Measurements from ENCODE around the gene CHD2. TPM values are rescaled to one million over a fixed set of nuclear protein-coding genes. Genes with fewer than 3 reads are reported as not detected.

The CHD2 gene
- total and polyA plus RNA-seq, 7 donors: 16.0 to 108 (median 75.9) TPM

- peaks cover 0 to 7% (median 3%) of the 10 kb centered on the region in 4 donors for H3K4me1 ChIP-seq
- TF ChIP-seq CTCF (IDR thresholded peaks at IDR 0.05) (no peak), EP300 (IDR thresholded peaks at IDR 0.05) (no peak), POLR2A (IDR thresholded peaks at IDR 0.05) (no peak), POLR2AphosphoS5 (IDR thresholded peaks at IDR 0.05) (no peak)
- no peak for DNase-seq
- no peaks in the 10 kb centered on the region for H3K9me3 ChIP-seq
- intact Hi-C loops (cut with DNase I): loop anchor here (5.0 kb wide), 1 partner anchor 36 kb away; no protein-coding TSS in a partner anchor
- no peak overlapping the region for H3K27ac ChIP-seq
- H3K27me3 ChIP-seq: no peaks in the 10 kb centered on the region
- H3K36me3 ChIP-seq: peaks cover 5 to 71% (median 19%) of the 10 kb centered on the region in 4 donors
- WGBS, 2 donors: 87 to 96% methylated on average over 2 of the region's 2 CpGs
- no peak overlapping the region for H3K4me3 ChIP-seq
Measured at GRCh38 chr15:92963794-92964193, 63.7 kb downstream of the CHD2 start.

GRCh38 chr15:92968926-92969651 is 69.0 kb downstream of the CHD2 start:
- intact Hi-C loops (cut with DNase I): no loop called here
- H3K27ac ChIP-seq: peak overlapping the region in 3 of 4 donors; percentile 36 to 50 (median 43)
- WGBS, 2 donors: 92 to 95% methylated on average over 5 of the region's 5 CpGs

GRCh38 chr15:92970656-92971055 is 70.5 kb downstream of the CHD2 start:
- H3K36me3 ChIP-seq: peaks cover 4 to 92% (median 36%) of the 10 kb centered on the region in 4 donors

More at GRCh38 chr15:92968926-92969651, 69.0 kb downstream of the CHD2 start:
- H3K9me3 ChIP-seq: no peaks in the 10 kb centered on the region
- no peaks in the 10 kb centered on the region for H3K27me3 ChIP-seq
- peaks cover 5 to 82% (median 24%) of the 10 kb centered on the region in 4 donors for H3K36me3 ChIP-seq
- H3K4me1 ChIP-seq: peaks cover 0 to 27% (median 16%) of the 10 kb centered on the region in 4 donors
- TF ChIP-seq POLR2AphosphoS5 (IDR thresholded peaks at IDR 0.05) (no peak), CTCF (IDR thresholded peaks at IDR 0.05) (no peak), POLR2A (IDR thresholded peaks at IDR 0.05) (no peak), EP300 (IDR thresholded peaks at IDR 0.05) (no peak)
- no peak overlapping the region for H3K4me3 ChIP-seq
- no peak for DNase-seq

GRCh38 chr15:92971081-92971480 is 71.0 kb downstream of the CHD2 start:
- Histone ChIP-seq H3K36me3 (peaks cover 4 to 96% (median 36%) of the 10 kb centered on the region in 4 donors), H3K4me3 (no peak overlapping the region), H3K9me3 (no peaks in the 10 kb centered on the region), H3K27ac (no peak overlapping the region), H3K27me3 (no peaks in the 10 kb centered on the region), H3K4me1 (peaks cover 0 to 31% (median 16%) of the 10 kb centered on the region in 4 donors)
- WGBS, 2 donors: 95 to 99% methylated on average over 1 of the region's 1 CpG
- TF ChIP-seq POLR2A (IDR thresholded peaks at IDR 0.05) (no peak), CTCF (IDR thresholded peaks at IDR 0.05) (no peak), EP300 (IDR thresholded peaks at IDR 0.05) (no peak)
- intact Hi-C loops (cut with DNase I): no loop called here
- no peak for DNase-seq

More at GRCh38 chr15:92970656-92971055, 70.5 kb downstream of the CHD2 start:
- intact Hi-C loops (cut with DNase I): no loop called here
- TF ChIP-seq POLR2AphosphoS5 (IDR thresholded peaks at IDR 0.05) (no peak), EP300 (IDR thresholded peaks at IDR 0.05) (no peak), CTCF (IDR thresholded peaks at IDR 0.05) (no peak), POLR2A (IDR thresholded peaks at IDR 0.05) (no peak)
- H3K4me1 ChIP-seq: peaks cover 0 to 31% (median 16%) of the 10 kb centered on the region in 4 donors
- DNase-seq: no peak
- no peak overlapping the region for H3K27ac ChIP-seq
- 99 to 100% methylated on average over 1 of the region's 1 CpG for WGBS, 2 donors
- no peak overlapping the region for H3K4me3 ChIP-seq
- H3K9me3 ChIP-seq: no peaks in the 10 kb centered on the region
- H3K27me3 ChIP-seq: no peaks in the 10 kb centered on the region

Measured in sigmoid colon (tissue), 7 donors.